ENCODE data around the gene YKT6.

The YKT6 gene

DNA sequence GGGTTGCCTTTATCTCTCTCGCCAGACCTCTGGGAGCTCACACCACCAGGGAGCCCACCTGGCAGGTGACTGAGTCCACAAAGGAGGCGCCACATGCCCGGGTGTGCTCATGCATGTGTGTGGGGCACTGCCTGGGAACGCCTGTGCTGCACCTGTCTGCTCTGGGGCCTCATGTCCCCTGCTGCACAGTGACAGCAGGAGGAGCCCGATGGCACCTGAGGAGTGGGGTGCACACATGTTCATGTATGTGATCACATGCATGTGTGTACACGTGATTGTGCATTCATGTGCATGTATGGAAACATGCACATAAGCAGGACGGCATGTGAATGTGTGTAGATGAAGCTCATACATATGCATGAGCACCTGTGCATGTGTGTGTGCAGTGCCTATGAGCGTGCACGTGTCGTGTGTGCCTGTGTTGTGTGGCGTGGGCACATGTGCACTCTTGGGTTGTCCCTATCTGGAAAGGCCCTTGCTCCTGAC is 22.0 kb downstream of the YKT6 start:
- H3K4me3 ChIP-seq (ENCODE audit: low read length): no peak overlapping the region
- no peak overlapping the region for H3K9ac ChIP-seq (ENCODE audit: low read length)
- H3K4me1 ChIP-seq (ENCODE audit: control insufficient read depth, low read depth, low read length): peaks cover 11% of the 10 kb centered on the region
- H3K36me3 ChIP-seq (ENCODE audit: control insufficient read depth, low read depth, low read length): no peaks in the 10 kb centered on the region
- no peak overlapping the region for H3K27ac ChIP-seq (ENCODE audit: low read length)
- H3K27me3 ChIP-seq (ENCODE audit: control insufficient read depth, insufficient read depth, low read length): no peaks in the 10 kb centered on the region
- no peaks in the 10 kb centered on the region for H3K9me3 ChIP-seq (ENCODE audit: control insufficient read depth, low read depth, low read length)

DNA sequence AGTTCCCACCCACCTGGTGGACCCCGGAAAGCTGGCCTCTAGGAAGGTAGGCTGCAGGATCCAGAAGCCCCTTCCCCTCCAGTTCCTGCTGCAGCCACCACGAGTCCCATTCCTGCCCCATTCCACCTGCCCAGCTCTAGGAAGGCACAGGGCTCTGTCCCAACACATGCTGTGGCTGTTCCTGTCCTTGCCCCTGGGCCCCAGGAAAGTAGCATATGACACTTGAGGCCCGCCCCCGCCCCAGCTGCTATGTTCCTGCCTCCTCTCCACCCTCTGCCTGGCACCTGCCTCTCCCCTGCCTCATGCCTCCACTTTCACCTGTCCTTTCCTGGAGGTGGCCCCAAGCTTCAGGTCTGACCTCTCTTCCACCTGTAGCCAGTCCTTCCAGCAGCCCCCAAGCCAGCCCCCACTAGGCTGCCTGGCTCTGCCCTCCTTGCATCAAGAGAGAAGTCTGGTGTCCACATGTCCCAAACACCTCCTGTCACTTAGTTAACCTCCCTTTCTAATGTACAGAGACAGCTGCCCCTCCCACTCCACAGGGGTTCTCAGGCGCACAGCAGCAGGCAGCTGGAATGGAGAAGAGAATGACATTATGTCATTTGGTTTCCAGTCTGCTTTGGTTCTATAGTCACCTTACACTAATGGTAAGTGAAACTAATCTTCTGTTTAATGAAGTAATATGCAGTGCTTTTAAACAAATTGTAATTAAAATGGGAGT is 22.7 kb downstream of the YKT6 start:
- Histone ChIP-seq H3K9ac (ENCODE audit: low read length) (no peak overlapping the region), H3K4me3 (ENCODE audit: low read length) (no peak overlapping the region), H3K4me1 (ENCODE audit: control insufficient read depth, low read depth, low read length) (peaks cover 8% of the 10 kb centered on the region), H3K27ac (ENCODE audit: low read length) (no peak overlapping the region), H3K36me3 (ENCODE audit: control insufficient read depth, low read depth, low read length) (no peaks in the 10 kb centered on the region), H3K27me3 (ENCODE audit: control insufficient read depth, insufficient read depth, low read length) (no peaks in the 10 kb centered on the region), H3K9me3 (ENCODE audit: control insufficient read depth, low read depth, low read length) (no peaks in the 10 kb centered on the region)

DNA sequence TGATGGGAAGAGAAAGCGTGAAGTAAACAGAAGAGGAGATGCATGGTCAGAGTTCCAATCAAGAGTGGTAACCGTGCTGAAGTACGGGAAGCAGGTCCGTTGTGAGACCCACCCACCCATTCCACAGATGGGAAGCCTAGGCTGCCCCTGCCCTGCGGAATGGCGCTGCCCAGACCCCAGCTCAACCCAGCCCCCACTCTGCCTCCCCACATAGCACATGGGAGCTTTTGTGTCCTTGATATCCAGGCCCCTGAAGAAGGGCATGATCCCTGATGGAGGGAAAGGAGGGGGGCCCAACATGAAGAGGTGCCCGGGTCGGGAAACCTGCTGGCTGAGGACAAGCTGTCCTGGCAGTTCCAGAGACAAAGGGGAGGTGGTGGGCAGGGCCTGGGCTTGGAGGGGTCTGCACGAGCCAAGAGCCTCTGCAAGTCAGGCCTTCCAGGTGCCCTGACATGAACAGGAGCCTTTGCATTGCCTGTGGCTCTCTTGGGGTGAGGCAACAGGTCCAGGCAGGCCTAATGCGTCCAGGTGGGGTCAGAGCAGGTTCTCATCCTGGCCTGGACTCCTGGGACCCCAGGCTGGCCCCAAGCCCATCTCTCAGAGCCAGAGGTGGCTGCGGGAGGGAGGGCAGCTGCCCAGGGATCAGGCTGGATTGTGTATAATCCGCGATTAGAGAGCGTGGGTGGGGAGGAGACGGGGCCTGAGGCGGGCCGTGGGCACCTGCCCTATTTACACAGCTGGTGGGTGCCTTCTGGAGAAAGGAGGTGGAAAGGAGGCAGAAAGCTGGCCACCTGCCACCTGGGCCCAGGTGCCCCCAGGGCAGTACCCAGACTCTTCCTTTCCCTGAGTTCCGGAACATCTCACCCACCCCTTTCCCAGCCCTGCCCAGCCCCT is 23.5 kb downstream of the YKT6 start:
- no peak overlapping the region for H3K4me3 ChIP-seq (ENCODE audit: low read length)
- no peaks in the 10 kb centered on the region for H3K36me3 ChIP-seq (ENCODE audit: control insufficient read depth, low read depth, low read length)
- H3K27me3 ChIP-seq (ENCODE audit: control insufficient read depth, insufficient read depth, low read length): no peaks in the 10 kb centered on the region
- H3K9me3 ChIP-seq (ENCODE audit: control insufficient read depth, low read depth, low read length): no peaks in the 10 kb centered on the region
- H3K9ac ChIP-seq (ENCODE audit: low read length): no peak overlapping the region
- no peak overlapping the region for H3K27ac ChIP-seq (ENCODE audit: low read length)
- peaks cover 5% of the 10 kb centered on the region for H3K4me1 ChIP-seq (ENCODE audit: control insufficient read depth, low read depth, low read length)

DNA sequence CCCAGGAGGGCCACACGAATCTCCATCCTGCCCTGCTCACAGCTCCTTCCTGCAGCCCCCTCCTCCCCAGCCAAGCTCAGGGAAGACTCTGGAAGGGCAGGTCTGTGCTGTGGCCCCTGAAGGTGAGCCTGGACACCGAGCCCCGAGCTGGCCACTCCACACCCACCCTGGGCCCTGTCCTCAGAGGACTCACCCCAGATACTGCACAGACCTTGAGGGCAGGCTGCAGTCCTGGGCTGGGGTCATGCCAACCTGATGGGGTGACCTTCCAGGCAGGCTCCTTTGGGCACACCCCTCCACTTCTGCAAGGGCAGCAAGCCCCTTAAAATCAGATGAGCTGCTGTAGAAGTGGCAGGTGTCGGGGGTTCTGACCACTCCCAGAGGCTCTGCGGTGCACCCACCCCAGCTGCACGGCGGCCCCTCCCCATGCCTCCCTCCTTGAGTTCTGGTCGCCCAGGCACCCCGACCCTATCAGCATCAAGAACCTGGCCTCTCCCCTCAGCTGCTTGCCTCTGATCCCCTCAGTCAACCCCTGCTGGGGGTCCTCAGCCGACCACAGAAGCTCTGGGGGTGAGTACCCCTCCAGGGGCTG is 24.3 kb downstream of the YKT6 start:
- H3K9me3 ChIP-seq (ENCODE audit: control insufficient read depth, low read depth, low read length): no peaks in the 10 kb centered on the region
- H3K27ac ChIP-seq (ENCODE audit: low read length): no peak overlapping the region
- H3K4me1 ChIP-seq (ENCODE audit: control insufficient read depth, low read depth, low read length): peaks cover 5% of the 10 kb centered on the region
- no peaks in the 10 kb centered on the region for H3K27me3 ChIP-seq (ENCODE audit: control insufficient read depth, insufficient read depth, low read length)
- no peak overlapping the region for H3K9ac ChIP-seq (ENCODE audit: low read length)
- H3K36me3 ChIP-seq (ENCODE audit: control insufficient read depth, low read depth, low read length): no peaks in the 10 kb centered on the region
- no peak overlapping the region for H3K4me3 ChIP-seq (ENCODE audit: low read length)

DNA sequence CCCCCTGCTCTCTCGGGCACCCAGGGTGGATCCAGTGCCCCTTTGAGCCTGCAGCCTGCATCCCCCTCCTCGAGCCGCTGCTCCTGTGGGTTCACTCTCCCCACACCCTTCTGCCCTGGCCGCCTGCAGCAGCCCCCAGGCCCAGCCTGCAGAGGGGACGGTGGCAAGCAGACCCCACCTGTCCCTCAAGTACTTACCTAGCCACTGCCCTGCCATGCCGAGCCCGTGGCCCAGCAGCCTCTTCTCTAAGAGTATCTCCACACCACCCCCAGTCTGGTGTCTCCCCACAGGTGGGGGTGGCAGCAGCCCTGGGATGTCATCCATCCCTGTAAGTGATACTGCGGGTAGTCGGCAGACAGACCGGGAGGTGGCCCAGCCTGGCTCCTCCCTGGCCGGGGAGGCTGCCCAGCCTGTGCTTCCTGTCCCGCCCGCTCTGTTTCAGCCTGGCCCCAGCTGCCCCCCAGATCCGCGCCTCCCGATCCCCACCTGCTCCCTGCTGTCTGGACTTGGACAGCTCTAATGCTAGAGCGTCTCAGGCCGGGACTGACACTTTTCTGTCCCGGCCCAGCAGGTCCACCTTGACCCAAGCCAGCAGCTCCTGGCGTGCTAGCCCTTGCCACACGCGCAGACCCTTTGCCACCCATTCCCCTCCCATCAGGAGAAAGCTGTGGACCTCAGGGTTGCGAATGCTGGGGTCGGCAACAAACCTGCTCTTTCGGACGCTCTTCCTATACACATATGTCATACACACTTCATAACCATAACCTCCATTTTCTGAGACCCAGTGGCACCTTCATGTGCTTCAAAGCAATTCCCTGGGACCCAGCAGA is 25.0 kb downstream of the YKT6 start:
- Histone ChIP-seq H3K4me1 (ENCODE audit: control insufficient read depth, low read depth, low read length) (peaks cover 5% of the 10 kb centered on the region), H3K9ac (ENCODE audit: low read length) (no peak overlapping the region), H3K27ac (ENCODE audit: low read length) (no peak overlapping the region), H3K4me3 (ENCODE audit: low read length) (no peak overlapping the region), H3K9me3 (ENCODE audit: control insufficient read depth, low read depth, low read length) (no peaks in the 10 kb centered on the region), H3K36me3 (ENCODE audit: control insufficient read depth, low read depth, low read length) (no peaks in the 10 kb centered on the region), H3K27me3 (ENCODE audit: control insufficient read depth, insufficient read depth, low read length) (no peaks in the 10 kb centered on the region)

DNA sequence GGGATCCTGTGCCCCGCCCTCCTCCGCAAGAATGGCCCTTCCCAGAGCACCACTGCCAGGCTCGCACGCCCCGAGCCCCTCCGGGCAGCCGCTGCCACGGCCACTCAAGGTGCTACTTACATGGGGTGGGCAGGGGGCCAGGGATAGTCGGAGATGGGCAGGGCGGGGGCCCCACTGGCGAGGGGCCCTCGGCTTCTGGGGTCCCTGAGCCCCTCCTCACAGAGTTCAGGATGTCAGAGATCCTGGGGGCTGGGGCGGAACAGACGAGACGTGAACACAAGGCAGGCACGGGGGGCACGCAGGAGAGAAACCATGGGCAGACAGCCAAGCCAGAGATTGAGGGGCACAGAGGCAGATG is 25.6 kb downstream of the YKT6 start:
- Histone ChIP-seq H3K9ac (ENCODE audit: low read length) (no peak overlapping the region), H3K4me1 (ENCODE audit: control insufficient read depth, low read depth, low read length) (peaks cover 5% of the 10 kb centered on the region), H3K36me3 (ENCODE audit: control insufficient read depth, low read depth, low read length) (no peaks in the 10 kb centered on the region), H3K27me3 (ENCODE audit: control insufficient read depth, insufficient read depth, low read length) (no peaks in the 10 kb centered on the region), H3K9me3 (ENCODE audit: control insufficient read depth, low read depth, low read length) (no peaks in the 10 kb centered on the region), H3K4me3 (ENCODE audit: low read length) (no peak overlapping the region), H3K27ac (ENCODE audit: low read length) (no peak overlapping the region)

DNA sequence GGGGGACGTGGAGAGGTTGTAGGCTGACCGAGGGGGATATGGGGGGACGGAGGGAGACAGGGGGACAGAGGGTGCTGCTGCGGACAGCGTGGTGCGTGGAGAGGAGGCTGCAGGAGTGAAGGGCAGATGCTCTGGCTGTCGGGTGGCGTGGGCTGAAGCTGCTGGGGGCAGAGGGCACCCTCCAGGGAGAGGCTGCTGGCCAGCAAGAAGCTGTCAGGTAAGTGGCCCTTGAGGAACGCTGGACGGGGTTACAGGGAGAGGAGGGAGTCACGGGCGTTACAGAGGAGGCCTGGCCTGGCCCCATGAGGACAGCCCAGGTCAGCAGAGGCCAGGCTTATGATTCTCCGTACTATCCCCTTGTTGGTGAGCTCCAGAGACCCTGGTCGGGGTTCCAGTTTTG is 27.1 kb downstream of the YKT6 start:
- Histone ChIP-seq H3K4me1 (ENCODE audit: control insufficient read depth, low read depth, low read length) (peaks cover 5% of the 10 kb centered on the region), H3K36me3 (ENCODE audit: control insufficient read depth, low read depth, low read length) (no peaks in the 10 kb centered on the region), H3K27me3 (ENCODE audit: control insufficient read depth, insufficient read depth, low read length) (no peaks in the 10 kb centered on the region), H3K9me3 (ENCODE audit: control insufficient read depth, low read depth, low read length) (no peaks in the 10 kb centered on the region), H3K4me3 (ENCODE audit: low read length) (no peak overlapping the region), H3K9ac (ENCODE audit: low read length) (no peak overlapping the region), H3K27ac (ENCODE audit: low read length) (no peak overlapping the region)

DNA sequence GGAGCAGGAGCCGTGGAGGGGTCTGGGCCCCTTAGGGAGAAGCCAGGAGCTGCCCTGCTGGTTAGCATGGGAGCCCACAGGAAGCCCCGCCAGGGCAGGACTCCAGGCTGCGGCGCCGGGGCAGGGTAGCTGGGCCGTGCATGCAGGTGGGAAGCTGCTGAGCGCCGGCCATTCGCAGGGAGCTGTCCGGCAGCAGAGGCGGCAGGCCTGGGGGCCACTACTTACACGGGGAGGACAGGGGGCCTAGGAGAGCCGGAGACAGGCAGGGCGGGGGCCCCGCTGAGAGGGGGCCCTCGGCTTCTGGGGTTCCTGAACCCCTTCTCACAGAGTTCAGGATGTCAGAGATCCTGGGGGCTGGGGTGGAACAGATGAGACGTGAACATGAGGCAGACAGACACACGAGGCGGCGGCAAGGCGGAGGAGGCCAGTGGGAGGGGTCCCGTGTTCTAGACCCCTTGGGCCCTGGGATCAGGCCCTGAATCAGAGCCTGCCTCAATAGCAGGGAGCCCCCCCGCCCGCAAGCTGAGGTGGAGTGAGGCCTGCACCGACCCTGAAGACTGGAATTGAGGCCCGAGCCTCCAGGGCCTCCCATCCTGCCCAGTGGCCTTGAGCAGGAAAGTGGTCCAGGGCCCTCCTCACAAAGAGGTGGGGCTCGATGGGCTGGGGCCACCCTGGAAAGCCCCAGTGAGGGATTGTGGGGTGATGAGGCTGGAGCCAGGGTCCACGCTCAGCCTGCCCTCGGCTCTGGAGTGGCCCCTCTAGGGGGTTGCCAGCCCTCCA is 28.0 kb downstream of the YKT6 start:
- no peak overlapping the region for H3K27ac ChIP-seq (ENCODE audit: low read length)
- H3K4me1 ChIP-seq (ENCODE audit: control insufficient read depth, low read depth, low read length): peaks cover 3% of the 10 kb centered on the region
- no peaks in the 10 kb centered on the region for H3K36me3 ChIP-seq (ENCODE audit: control insufficient read depth, low read depth, low read length)
- H3K9me3 ChIP-seq (ENCODE audit: control insufficient read depth, low read depth, low read length): no peaks in the 10 kb centered on the region
- no peaks in the 10 kb centered on the region for H3K27me3 ChIP-seq (ENCODE audit: control insufficient read depth, insufficient read depth, low read length)
- no peak overlapping the region for H3K9ac ChIP-seq (ENCODE audit: low read length)
- no peak overlapping the region for H3K4me3 ChIP-seq (ENCODE audit: low read length)

DNA sequence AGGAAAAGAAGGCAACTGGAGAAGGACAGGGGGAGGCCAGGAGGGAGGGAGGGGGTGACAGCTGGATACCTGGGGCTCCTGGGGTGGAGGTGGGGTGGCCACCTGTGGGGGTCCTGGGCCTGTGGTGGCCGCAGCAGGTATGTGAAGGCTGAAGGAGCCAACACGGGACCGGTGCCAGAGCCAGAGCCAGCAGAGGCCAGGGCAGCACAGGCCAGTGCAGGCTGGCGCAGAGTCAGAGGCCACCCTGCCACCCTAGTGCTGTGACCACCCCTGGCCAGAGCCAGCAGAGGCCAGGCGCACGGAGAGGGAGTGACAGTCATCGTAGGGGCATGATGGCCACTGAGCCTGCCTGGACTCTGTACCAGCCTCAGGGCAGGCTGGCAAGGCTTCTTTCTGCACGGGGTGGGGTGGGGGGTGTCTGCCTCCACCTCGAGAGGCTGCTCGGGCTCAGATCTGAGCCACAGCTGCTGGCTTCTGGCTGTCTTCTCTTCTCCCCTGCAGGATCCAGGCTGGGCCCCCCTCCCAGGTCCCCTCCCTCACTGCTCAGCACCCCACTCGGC is 28.8 kb downstream of the YKT6 start:
- Histone ChIP-seq H3K9ac (ENCODE audit: low read length) (no peak overlapping the region), H3K36me3 (ENCODE audit: control insufficient read depth, low read depth, low read length) (no peaks in the 10 kb centered on the region), H3K27ac (ENCODE audit: low read length) (no peak overlapping the region), H3K9me3 (ENCODE audit: control insufficient read depth, low read depth, low read length) (no peaks in the 10 kb centered on the region), H3K4me3 (ENCODE audit: low read length) (no peak overlapping the region), H3K27me3 (ENCODE audit: control insufficient read depth, insufficient read depth, low read length) (no peaks in the 10 kb centered on the region), H3K4me1 (ENCODE audit: control insufficient read depth, low read depth, low read length) (no peaks in the 10 kb centered on the region)

DNA sequence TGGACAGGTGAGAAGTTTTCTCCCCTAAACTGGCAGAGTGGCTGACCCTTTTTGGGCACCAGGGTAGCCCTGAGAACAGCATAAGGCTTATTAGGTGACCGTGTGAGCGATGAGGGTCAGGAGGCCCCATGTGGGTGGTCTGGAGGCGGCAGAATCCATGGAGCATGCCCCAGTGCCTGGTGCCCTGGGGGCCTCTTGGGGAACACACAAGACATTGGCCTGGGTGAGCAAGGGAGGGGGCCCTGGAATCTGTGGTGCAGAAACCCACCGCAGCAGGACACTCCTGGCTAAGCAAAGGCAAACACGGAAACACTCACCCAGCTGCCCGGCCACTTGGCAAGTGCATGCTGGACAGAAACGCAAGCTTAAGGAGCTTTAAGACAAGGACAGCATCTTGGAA is 29.5 kb downstream of the YKT6 start:
- Histone ChIP-seq H3K4me1 (ENCODE audit: control insufficient read depth, low read depth, low read length) (no peaks in the 10 kb centered on the region), H3K27me3 (ENCODE audit: control insufficient read depth, insufficient read depth, low read length) (no peaks in the 10 kb centered on the region), H3K9ac (ENCODE audit: low read length) (no peak overlapping the region), H3K27ac (ENCODE audit: low read length) (no peak overlapping the region), H3K9me3 (ENCODE audit: control insufficient read depth, low read depth, low read length) (no peaks in the 10 kb centered on the region), H3K36me3 (ENCODE audit: control insufficient read depth, low read depth, low read length) (no peaks in the 10 kb centered on the region), H3K4me3 (ENCODE audit: low read length) (no peak overlapping the region)
